Activated CD8-positive, alpha-beta T cell treated with anti-CD3 and anti-CD28 coated beads, Interleukin-2, amount 10 ng/mL, durations not matched to agents 7 days and 5 days (primary cell): Measurements from ENCODE around the gene LST1. TPM values are rescaled to one million over a fixed set of nuclear protein-coding genes. Genes with fewer than 3 reads are reported as not detected.

ENCODE experiments used
- ATAC-seq: fragments of 150-1000 bp; cut with Tn5 transposase; one replicate; pipeline ENCODE4 v1.10.0; 2021; ENCODE audit warnings: moderate library complexity
- CTCF ChIA-PET: fragments of 350-600 bp; sonication (Branson Sonifier 250); formaldehyde crosslinking; loops from one replicate; lab custom pipeline; 2021; ENCODE audit warnings: antibody characterized with exemption; lab: Charles Lee
- POLR2A ChIA-PET: fragments of 350-600 bp; sonication (Branson Sonifier 250); formaldehyde crosslinking; loops from one replicate; lab custom pipeline; 2021; ENCODE audit warnings: antibody characterized with exemption; lab: Charles Lee
- DNase-seq: peaks from one replicate; pipeline ENCODE4 v3.0.0-alpha.2; 2020
- H3K27ac Mint-ChIP-seq: one replicate; pipeline ENCODE4 v1.8.0; 2021; ENCODE audit warnings: mild to moderate bottlenecking, mixed read lengths
- H3K27me3 Mint-ChIP-seq: one replicate; pipeline ENCODE4 v1.8.0; 2021; ENCODE audit warnings: low read depth, mixed read lengths
- H3K36me3 Mint-ChIP-seq: one replicate; pipeline ENCODE4 v1.8.0; 2021; ENCODE audit warnings: low read depth, mixed read lengths
- H3K4me1 Mint-ChIP-seq: one replicate; pipeline ENCODE4 v1.8.0; 2021; ENCODE audit warnings: low read depth, mixed read lengths
- H3K4me3 Mint-ChIP-seq: one replicate; pipeline ENCODE4 v1.8.0; 2021; ENCODE audit warnings: mild to moderate bottlenecking, mixed read lengths
- H3K9me3 Mint-ChIP-seq: one replicate; pipeline ENCODE4 v1.8.0; 2022; ENCODE audit warnings: mixed read lengths; ENCODE audit not compliant: insufficient read depth
- total RNA-seq, 2 experiments: library from RNA; stranded (reverse); gene quantifications; one replicate each; pipeline ENCODE4 v1.2.3, GENCODE V29; 2021

The LST1 gene
- total RNA-seq, 2 experiments from 2014 or later, result 125 to 139 TPM

DNA sequence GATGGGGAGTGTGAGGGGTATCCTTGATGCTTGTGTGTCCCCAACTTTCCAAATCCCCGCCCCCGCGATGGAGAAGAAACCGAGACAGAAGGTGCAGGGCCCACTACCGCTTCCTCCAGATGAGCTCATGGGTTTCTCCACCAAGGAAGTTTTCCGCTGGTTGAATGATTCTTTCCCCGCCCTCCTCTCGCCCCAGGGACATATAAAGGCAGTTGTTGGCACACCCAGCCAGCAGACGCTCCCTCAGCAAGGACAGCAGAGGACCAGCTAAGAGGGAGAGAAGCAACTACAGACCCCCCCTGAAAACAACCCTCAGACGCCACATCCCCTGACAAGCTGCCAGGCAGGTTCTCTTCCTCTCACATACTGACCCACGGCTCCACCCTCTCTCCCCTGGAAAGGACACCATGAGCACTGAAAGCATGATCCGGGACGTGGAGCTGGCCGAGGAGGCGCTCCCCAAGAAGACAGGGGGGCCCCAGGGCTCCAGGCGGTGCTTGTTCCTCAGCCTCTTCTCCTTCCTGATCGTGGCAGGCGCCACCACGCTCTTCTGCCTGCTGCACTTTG is 10.7 kb upstream of the LST1 start, which contains the start of gene TNF:
TNF (plus strand) TSS at position 231 of the 567 bp plus-strand sequence; CDS start at position 408, 177 bp downstream.
- H3K27me3 Mint-ChIP-seq, result no peaks in the 10 kb centered on the region
- POLR2A ChIA-PET, result interaction anchor here (0.9 to 14.3 kb wide), 9 partner anchors 9 to 163 kb away, joined by 3 to 388 read pairs (median 22); partner anchors contain the start of genes ATP6V1G2, DDX39B, LST1 and NCR3
- H3K9me3 Mint-ChIP-seq, result no peaks in the 10 kb centered on the region
- peak within 1 kb of the TSS; percentile 93 for H3K4me3 Mint-ChIP-seq
- peaks cover 47% of the 10 kb centered on the region for H3K36me3 Mint-ChIP-seq
- CTCF ChIA-PET, result interaction anchor here (0.6 to 24.1 kb wide), 4 partner anchors 12 to 77 kb away, joined by 3 to 928 read pairs (median 346); partner anchors contain the start of genes ATP6V1G2, BAG6, DDX39B and LST1
- H3K4me1 Mint-ChIP-seq, result peaks cover 89% of the 10 kb centered on the region
- ATAC-seq (peak; percentile 38), DNase-seq (peak; percentile 86)
- peak within 1 kb of the TSS; percentile 96 for H3K27ac Mint-ChIP-seq

DNA sequence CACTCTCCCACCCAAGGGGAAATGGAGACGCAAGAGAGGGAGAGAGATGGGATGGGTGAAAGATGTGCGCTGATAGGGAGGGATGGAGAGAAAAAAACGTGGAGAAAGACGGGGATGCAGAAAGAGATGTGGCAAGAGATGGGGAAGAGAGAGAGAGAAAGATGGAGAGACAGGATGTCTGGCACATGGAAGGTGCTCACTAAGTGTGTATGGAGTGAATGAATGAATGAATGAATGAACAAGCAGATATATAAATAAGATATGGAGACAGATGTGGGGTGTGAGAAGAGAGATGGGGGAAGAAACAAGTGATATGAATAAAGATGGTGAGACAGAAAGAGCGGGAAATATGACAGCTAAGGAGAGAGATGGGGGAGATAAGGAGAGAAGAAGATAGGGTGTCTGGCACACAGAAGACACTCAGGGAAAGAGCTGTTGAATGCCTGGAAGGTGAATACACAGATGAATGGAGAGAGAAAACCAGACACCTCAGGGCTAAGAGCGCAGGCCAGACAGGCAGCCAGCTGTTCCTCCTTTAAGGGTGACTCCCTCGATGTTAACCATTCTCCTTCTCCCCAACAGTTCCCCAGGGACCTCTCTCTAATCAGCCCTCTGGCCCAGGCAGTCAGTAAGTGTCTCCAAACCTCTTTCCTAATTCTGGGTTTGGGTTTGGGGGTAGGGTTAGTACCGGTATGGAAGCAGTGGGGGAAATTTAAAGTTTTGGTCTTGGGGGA is 10.0 kb upstream of the LST1 start:
- POLR2A ChIA-PET, result interaction anchor here (1.0 to 14.3 kb wide), 10 partner anchors 8 to 162 kb away, joined by 3 to 388 read pairs (median 19); partner anchors contain the start of genes ATP6V1G2, DDX39B, LST1 and NCR3
- DNase-seq (no peak), ATAC-seq (no peak)
- Mint-ChIP-seq H3K4me1 (peaks cover 83% of the 10 kb centered on the region), H3K36me3 (peaks cover 53% of the 10 kb centered on the region), H3K27me3 (no peaks in the 10 kb centered on the region), H3K4me3 (peak overlapping the region; percentile 93), H3K9me3 (no peaks in the 10 kb centered on the region), H3K27ac (peak overlapping the region; percentile 96)
- CTCF ChIA-PET, result interaction anchor here (0.6 to 24.1 kb wide), 6 partner anchors 13 to 83 kb away, joined by 3 to 928 read pairs (median 98); partner anchors contain the start of genes ATP6V1G2, BAG6, DDX39B and LST1

DNA sequence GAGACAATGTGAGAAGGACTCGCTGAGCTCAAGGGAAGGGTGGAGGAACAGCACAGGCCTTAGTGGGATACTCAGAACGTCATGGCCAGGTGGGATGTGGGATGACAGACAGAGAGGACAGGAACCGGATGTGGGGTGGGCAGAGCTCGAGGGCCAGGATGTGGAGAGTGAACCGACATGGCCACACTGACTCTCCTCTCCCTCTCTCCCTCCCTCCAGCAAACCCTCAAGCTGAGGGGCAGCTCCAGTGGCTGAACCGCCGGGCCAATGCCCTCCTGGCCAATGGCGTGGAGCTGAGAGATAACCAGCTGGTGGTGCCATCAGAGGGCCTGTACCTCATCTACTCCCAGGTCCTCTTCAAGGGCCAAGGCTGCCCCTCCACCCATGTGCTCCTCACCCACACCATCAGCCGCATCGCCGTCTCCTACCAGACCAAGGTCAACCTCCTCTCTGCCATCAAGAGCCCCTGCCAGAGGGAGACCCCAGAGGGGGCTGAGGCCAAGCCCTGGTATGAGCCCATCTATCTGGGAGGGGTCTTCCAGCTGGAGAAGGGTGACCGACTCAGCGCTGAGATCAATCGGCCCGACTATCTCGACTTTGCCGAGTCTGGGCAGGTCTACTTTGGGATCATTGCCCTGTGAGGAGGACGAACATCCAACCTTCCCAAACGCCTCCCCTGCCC is 9.0 kb upstream of the LST1 start:
- Mint-ChIP-seq H3K4me3 (peak overlapping the region; percentile 93), H3K36me3 (peaks cover 62% of the 10 kb centered on the region), H3K4me1 (peaks cover 74% of the 10 kb centered on the region), H3K9me3 (no peaks in the 10 kb centered on the region), H3K27me3 (no peaks in the 10 kb centered on the region), H3K27ac (peak overlapping the region; percentile 96)
- ChIA-PET POLR2A (interaction anchor here (0.9 to 14.3 kb wide), 10 partner anchors 9 to 1068 kb away, joined by 3 to 388 read pairs (median 19); partner anchors contain the start of genes DDX39B, LST1 and NCR3), CTCF (interaction anchor here (1.1 to 24.1 kb wide), 6 partner anchors 13 to 253 kb away, joined by 3 to 928 read pairs (median 98); partner anchors contain the start of genes ATP6V1G2, DDX39B, LST1 and LTA)
- ATAC-seq (peak; percentile 3), DNase-seq (peak; percentile 80)

DNA sequence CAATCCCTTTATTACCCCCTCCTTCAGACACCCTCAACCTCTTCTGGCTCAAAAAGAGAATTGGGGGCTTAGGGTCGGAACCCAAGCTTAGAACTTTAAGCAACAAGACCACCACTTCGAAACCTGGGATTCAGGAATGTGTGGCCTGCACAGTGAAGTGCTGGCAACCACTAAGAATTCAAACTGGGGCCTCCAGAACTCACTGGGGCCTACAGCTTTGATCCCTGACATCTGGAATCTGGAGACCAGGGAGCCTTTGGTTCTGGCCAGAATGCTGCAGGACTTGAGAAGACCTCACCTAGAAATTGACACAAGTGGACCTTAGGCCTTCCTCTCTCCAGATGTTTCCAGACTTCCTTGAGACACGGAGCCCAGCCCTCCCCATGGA is 8.5 kb upstream of the LST1 start:
- Mint-ChIP-seq H3K27ac (peak overlapping the region; percentile 96), H3K27me3 (no peaks in the 10 kb centered on the region), H3K4me1 (peaks cover 74% of the 10 kb centered on the region), H3K9me3 (no peaks in the 10 kb centered on the region), H3K4me3 (peak overlapping the region; percentile 93), H3K36me3 (peaks cover 67% of the 10 kb centered on the region)
- ChIA-PET POLR2A (interaction anchor here (0.9 to 14.3 kb wide), 8 partner anchors 8 to 1069 kb away, joined by 3 to 388 read pairs (median 10); partner anchors contain the start of genes ATP6V1G2, GPANK1, LST1 and NCR3), CTCF (interaction anchor here (1.7 to 24.1 kb wide), 5 partner anchors 13 to 253 kb away, joined by 3 to 928 read pairs (median 189); partner anchors contain the start of genes ATP6V1G2, DDX39B, LST1 and LTA)
- ATAC-seq, result no peak
- DNase-seq, result no peak

DNA sequence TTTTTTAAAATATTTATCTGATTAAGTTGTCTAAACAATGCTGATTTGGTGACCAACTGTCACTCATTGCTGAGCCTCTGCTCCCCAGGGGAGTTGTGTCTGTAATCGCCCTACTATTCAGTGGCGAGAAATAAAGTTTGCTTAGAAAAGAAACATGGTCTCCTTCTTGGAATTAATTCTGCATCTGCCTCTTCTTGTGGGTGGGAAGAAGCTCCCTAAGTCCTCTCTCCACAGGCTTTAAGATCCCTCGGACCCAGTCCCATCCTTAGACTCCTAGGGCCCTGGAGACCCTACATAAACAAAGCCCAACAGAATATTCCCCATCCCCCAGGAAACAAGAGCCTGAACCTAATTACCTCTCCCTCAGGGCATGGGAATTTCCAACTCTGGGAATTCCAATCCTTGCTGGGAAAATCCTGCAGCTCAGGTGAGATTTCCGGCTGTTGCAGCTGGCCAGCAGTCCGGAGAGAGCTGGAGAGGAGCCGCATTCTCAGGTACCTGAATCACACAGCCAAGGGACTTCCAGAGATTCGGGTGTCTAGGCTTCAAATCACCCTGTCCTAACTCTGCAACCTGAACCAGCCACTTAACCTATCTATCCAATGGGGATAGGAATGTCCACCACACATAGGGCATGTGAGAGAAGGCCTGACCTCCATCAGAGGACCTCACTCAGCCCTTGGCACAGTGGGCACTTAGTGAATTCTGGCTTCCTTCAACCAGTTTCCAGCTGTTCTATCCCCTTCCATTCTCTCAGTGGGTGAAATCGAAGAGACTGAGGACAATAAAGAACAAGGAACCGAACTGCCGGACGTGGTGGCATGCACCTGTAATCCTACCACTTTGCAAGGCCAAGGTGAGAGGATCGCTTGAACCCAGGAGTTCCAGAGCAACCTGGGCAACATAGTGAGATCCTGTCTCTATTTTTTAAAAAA is 7.6 kb upstream of the LST1 start:
- ChIA-PET POLR2A (interaction anchor here (1.0 to 14.3 kb wide), 7 partner anchors 10 to 86 kb away, joined by 3 to 388 read pairs (median 5); partner anchors contain the start of genes ATP6V1G2, GPANK1 and NCR3), CTCF (interaction anchor here (1.7 to 24.1 kb wide), 7 partner anchors 12 to 252 kb away, joined by 3 to 928 read pairs (median 8); partner anchors contain the start of genes ATP6V1G2, DDX39B, LST1 and LTA)
- ATAC-seq (no peak), DNase-seq (no peak)
- no peaks in the 10 kb centered on the region for H3K27me3 Mint-ChIP-seq
- H3K4me3 Mint-ChIP-seq, result peak overlapping the region; percentile 98
- H3K9me3 Mint-ChIP-seq, result no peaks in the 10 kb centered on the region
- H3K4me1 Mint-ChIP-seq, result peaks cover 74% of the 10 kb centered on the region
- peaks cover 73% of the 10 kb centered on the region for H3K36me3 Mint-ChIP-seq
- peak overlapping the region; percentile 82 for H3K27ac Mint-ChIP-seq

DNA sequence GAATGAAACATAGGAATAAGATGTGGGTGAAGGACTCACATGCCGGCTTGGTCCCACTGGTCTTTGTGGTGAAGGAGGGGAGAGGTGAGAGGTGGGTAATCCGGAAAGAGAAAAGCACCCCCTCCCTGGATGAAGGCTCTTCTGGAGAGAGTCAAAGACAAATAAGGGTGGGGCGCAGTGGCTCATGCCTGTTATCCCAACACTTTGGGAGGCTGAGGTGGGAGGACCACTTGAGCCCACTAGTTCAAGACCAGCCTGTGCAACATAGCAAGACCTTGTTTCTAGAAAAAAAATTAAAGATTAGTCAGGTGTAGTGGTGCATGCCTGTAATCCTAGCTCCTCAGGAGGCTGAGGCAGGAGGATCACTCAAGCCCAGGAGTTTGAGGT is 7.0 kb upstream of the LST1 start:
- Mint-ChIP-seq H3K4me1 (peaks cover 74% of the 10 kb centered on the region), H3K4me3 (peak overlapping the region; percentile 98), H3K27ac (peak overlapping the region; percentile 82), H3K9me3 (no peaks in the 10 kb centered on the region), H3K36me3 (peaks cover 77% of the 10 kb centered on the region), H3K27me3 (no peaks in the 10 kb centered on the region)
- POLR2A ChIA-PET, result interaction anchor here (1.3 to 14.3 kb wide), 6 partner anchors 10 to 86 kb away, joined by 3 to 388 read pairs (median 21); partner anchors contain the start of genes ATP6V1G2, DDX39B, GPANK1 and NCR3
- CTCF ChIA-PET, result interaction anchor here (1.7 to 24.1 kb wide), 5 partner anchors 12 to 251 kb away, joined by 3 to 928 read pairs (median 189); partner anchors contain the start of genes ATP6V1G2, DDX39B, LST1 and LTA
- ATAC-seq, result no peak
- no peak for DNase-seq

DNA sequence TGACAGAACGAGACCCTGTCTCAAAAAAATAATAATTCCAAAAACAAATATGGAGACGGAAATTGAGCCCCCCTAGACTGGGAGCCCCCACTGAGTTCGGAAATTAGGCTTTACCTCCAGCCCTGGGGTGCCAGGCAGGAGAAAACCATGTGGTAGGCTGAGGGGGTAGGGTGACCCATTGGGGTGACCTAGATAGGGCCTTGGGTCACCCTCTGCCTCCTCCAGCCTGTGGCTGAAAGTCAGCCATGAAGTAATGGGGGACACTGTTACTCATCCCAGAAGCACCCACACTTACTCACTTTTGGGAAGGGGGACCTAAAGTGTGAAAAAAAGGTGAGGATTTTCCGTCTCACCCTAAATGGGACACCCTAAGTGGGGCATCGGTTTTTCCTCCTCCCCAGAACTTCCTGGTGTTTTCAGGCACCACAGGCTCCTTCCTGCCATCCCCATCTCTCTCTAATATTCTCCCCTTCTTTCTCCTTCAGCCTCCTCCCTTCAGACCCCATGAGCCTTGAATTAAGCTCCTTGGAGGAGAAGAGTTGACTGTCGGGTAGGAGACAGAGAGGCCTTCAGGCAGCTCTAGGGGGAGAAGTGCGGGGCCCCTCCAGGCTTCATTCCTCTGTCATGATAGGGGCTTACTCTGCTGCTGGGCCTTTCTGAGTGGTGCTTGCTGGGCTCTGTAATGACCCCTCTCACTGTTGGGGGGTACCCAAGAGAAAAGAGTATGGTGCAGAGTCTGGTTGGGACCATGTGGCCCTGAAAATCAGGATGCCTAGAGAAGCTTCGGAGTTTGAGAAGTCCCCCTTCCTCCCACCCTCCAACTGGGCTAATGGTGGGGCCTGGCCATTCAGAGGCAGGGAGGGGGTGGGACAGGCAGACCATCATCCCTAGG is 6.3 kb upstream of the LST1 start:
- DNase-seq (no peak), ATAC-seq (no peak)
- CTCF ChIA-PET, result interaction anchor here (0.8 to 24.1 kb wide), 15 partner anchors 11 to 250 kb away, joined by 3 to 928 read pairs (median 5); partner anchors contain the start of genes AIF1, ATP6V1G2, DDX39B and LST1
- peaks cover 77% of the 10 kb centered on the region for H3K36me3 Mint-ChIP-seq
- peak overlapping the region; percentile 88 for H3K27ac Mint-ChIP-seq
- H3K4me1 Mint-ChIP-seq, result peaks cover 72% of the 10 kb centered on the region
- POLR2A ChIA-PET, result interaction anchor here (0.6 to 14.3 kb wide), 12 partner anchors 9 to 238 kb away, joined by 3 to 388 read pairs (median 6); partner anchors contain the start of genes ATP6V1G2, BAG6, DDX39B and MICB
- H3K27me3 Mint-ChIP-seq, result no peaks in the 10 kb centered on the region
- H3K9me3 Mint-ChIP-seq, result no peaks in the 10 kb centered on the region
- H3K4me3 Mint-ChIP-seq, result peak overlapping the region; percentile 98

DNA sequence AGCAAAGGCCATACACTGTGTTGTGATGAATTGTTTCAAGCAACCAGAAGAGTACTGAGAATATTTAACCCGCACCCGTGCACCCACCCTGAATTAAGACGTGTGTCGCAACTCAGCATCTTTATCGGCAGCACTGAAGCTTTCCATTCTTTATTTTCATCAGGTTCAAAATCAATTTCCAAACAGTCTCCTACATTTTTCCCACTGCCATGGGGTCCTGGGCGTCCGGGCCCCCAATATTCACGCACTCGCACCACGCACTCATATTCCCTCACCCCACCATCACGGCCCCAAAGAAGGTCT is 5.7 kb upstream of the LST1 start:
- peaks cover 76% of the 10 kb centered on the region for H3K36me3 Mint-ChIP-seq
- H3K4me1 Mint-ChIP-seq, result peaks cover 72% of the 10 kb centered on the region
- CTCF ChIA-PET, result interaction anchor here (0.8 to 24.1 kb wide), 15 partner anchors 10 to 250 kb away, joined by 3 to 928 read pairs (median 5); partner anchors contain the start of genes AIF1, ATP6V1G2, DDX39B and LST1
- no peaks in the 10 kb centered on the region for H3K9me3 Mint-ChIP-seq
- DNase-seq (no peak), ATAC-seq (no peak)
- peak overlapping the region; percentile 88 for H3K27ac Mint-ChIP-seq
- H3K27me3 Mint-ChIP-seq, result no peaks in the 10 kb centered on the region
- H3K4me3 Mint-ChIP-seq, result peak overlapping the region; percentile 98
- POLR2A ChIA-PET, result interaction anchor here (0.6 to 14.3 kb wide), 11 partner anchors 10 to 238 kb away, joined by 3 to 388 read pairs (median 7); partner anchors contain the start of genes ATP6V1G2, BAG6, DDX39B and MICB
